Dedifferentiated amniotic fluid mesenchymal stem cell (primary cell): ENCODE data around the gene AVL9.
A peak's percentile ranks its signal among the peaks of the same experiment; 100 is the strongest.

Experiments
- DNase-seq: peaks from one replicate; pipeline ENCODE4 v3.0.0-alpha.2; 2016; ENCODE audit errors: extremely low spot score

The AVL9 gene

DNA sequence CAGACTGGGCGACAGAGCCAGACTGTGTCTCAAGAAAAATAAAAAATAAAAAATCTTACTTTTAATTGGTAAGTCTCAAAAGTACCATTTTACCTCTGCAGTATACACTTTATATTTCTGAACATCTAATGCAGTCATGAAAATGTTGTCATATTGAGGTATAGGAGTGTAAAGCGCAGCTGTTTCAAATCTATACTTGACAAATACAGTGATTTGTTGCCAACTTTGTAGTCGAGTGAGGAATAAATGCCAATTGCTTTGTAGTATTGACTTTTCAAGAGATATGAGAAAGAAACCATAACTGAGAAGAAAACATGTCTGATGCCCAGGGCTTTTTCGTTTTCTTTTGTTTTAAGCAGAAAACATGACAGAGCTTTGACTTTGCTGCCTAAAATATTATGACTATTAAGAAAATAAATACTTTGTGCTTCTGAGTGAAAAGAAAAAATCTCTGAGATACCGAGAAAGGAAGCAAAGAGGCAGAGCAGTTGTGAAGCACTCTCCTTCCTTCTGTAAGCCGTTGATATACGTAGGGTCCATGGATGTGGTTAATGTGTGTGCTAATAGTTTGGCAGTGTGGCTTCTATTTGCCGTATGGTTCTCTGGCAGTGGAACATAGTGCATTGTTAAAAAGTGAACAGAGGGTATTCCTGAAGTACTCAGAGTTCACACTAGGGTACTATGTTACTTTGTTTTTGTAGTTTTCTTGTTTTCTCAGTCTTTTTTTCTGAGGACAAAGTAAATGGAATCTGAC lies 38.2 kb downstream of the AVL9 start:
- DNase-seq: no peak

DNA sequence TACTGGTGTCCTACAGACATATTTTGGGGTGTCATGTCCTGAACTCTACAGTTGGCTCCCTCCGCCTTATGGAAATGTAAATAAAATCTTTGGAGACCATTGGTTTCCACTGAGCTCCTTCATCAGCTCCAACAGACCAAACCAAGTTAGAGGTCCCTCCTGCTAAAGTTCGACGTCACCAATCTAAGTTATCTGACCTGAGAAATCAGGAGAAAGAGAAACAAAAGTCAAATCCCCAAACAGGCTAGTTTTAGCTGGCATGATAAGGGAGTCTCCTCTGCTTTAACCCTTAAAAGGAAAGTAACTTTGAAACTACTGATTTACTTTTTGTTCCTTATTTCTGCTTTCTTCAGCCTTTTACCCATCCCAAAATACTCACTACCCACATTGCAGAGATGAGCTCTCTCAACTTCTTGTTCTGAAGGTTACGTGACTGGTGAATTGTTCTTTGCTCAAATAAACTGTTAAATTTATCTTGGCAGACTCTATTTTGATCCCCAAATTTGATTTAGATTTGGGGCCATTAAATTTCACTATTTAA lies 39.9 kb downstream of the AVL9 start:
- no peak for DNase-seq

DNA sequence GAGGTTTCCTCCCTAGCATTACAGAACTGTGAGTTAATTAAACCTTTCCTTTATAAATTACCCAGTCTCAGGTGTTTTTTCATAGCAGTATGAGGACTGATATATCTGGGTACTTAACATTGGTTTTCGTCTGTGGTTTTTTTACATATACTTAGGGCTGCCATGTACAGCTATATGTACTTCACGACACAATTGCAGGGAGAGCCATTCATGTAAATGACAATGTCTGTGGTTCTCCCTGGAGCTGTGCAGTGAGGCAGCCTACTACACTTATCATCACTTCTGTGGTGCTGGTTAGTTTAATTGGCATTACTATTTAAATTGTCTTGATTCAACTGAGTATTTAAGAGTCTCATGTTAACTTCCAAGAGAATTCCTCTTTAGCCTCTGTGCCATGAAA lies 40.7 kb downstream of the AVL9 start:
- no peak for DNase-seq

DNA sequence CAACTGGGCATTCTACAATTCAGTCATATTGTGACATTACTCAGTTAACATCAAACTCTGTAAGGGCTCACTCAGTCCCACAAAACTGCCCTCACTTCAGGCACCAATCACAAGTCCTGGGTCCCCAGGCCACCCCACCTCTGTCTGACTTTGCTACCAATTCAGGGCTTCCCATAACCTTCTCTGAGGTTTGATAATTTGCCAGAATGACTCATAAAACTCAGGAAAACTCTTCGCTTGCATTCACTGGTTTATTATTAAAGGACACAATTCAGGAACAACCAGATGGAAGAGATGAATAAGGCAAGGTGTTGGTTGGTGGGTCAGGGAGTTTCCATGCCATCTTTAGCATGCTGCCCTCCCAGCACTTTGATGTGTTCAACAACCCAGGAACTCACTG lies 41.3 kb downstream of the AVL9 start:
- DNase-seq: no peak

DNA sequence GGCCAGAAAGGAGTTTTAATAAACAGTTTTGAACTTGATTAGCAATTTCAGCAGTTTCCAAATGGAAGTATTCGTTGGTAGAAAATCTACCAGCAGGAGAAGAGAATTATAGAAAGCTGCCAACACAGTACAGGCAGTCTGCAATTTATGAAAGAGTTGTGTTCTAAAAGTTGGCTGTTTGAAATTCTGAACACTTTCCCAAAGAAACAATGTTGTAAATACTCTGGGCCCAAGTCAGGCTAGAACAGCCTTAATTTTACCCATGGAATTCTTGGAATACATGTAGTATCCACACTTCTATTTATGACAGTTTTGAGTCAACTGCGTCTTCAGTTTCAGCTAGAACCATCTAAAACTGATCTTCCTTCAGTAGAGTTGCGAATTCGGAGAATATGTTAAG lies 42.5 kb downstream of the AVL9 start:
- no peak for DNase-seq

DNA sequence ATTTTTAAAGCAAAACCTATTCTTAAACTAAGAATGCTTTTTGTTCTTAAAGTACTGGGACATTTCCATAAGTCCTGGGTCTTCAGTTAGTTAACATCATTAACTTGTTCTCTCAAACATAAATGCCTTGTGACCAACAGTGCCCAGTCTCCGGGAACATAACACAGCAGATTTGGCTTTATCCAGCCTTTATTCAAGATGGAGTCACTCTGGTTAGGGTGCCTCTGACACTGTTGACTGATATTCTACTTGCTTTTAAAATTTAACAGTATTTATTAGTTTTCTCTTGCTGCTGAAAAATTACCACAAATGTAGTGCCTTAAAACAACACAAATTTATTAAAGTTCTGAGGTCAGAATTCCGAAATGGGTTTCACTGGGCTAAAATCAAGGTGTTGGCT lies 44.1 kb downstream of the AVL9 start:
- no peak for DNase-seq

DNA sequence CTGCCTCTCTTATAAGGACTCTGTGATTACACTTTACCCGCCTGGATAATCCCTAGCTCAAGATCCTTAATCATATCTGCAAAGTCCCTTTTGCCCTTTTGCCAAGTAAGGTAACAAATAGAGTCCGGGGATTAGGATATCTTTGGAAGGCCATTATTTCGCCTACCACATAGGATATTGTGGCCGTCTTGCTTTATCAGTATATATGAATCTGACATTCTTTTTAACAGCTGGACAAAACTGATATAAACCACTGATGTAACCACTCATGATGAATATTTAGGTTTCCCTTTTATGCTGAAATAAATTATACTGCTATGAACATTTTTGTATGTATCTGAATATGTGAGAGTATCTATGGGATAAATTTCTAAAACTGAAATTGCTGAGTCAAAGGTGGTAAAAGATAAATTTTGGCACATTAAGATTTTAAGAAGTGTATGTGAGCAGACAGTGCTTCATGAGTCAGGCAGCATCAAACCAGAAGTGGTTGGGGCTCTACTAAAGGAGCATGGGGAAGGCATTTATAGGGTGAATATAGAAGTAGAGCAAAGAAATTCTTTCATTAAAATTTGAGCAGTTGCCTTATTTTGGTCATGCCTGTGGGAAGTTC lies 44.7 kb downstream of the AVL9 start:
- DNase-seq: no peak

DNA sequence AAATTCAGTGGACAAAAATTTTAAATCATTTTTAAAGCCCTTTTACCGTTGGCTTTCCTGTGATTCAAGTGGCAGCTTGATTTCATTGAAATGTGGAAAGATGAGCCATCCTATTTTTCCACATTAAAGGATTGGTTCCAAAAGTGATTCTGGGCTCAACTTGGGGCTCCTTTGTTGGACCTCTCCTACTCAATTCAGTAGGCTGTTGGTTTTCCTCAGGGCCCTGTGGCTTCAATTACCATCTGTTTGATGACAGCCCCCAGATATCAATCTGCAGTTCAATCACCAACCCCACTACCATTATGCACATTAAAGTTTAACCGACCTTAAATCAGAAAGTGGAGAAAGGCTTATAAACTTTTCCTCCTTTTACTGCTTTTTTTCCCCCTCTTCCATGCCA lies 47.3 kb downstream of the AVL9 start:
- DNase-seq: no peak

DNA sequence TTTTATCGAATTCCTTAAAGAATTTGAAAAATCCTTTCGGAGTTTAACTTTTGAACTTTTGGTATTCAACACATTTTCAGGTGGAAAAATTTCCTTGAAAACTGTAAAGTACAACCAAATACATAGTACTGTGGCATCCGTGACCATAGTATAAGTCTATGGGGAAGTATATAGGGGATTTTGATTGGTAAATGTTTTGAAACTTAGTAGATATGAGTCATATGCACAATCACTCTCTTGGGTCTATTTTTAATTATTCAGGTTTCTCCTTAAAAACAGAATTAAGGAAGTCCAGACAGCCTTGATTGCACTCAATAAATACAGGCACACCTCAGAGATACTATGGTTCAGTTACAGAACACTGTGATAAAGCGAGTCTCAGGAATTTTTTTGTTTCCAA lies 64.2 kb downstream of the AVL9 start:
- DNase-seq: no peak

DNA sequence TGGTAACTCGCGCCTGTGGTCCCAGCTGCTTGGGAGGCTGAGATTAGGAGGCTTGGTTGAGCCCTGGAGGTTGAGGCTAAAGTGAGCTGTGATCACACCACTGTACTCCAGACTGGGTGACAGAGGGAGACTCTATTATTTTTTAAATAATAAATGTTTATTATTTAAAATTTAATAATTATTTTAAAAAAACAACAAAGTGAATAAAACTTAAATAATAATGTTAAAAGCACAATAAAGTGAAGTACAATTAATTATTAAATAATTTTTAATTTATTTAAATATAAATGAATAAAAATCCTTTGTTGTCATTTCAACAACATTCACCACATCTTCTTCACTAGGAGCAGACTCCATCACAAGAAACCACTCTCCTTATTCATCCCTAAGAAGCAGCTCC lies 64.8 kb downstream of the AVL9 start:
- no peak for DNase-seq

DNA sequence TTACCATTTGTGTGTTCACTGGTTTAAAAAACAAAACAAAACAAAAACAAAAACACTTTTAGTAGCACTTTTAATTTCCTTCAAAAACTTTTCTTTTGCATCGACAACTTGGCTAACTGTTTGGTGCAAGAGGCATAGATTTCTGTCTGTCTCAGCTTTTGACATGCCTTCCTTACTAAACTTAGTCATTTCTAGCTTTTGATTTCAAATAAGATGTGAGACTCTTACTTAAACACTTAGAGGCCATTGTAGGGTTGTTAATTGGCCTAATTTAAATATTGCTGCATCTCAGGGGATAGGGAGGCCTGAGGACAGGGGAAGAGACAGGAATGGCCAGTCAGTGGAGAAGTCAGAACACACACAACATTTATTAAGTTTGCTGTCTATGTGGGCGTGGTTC lies 66.3 kb downstream of the AVL9 start:
- no peak for DNase-seq

DNA sequence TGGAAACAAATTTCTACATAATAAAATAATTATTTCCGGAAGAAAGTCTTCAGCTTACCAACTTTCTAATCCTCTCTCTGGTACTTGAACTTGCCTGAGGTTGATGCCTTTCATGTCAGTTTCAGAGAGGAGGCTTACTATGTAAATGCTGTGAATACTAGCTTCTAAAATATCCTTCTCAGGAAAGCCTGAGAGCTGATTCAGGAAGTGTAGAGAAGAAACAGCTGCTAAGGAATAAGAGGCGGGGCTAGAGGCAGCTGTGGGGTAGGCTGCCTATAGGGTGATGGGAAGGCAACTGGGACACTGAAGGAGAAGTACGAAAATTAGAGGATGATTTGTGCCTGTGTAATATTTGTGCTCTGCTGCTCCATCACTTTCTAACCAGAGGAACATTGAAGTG lies 69.3 kb downstream of the AVL9 start:
- no peak for DNase-seq

DNA sequence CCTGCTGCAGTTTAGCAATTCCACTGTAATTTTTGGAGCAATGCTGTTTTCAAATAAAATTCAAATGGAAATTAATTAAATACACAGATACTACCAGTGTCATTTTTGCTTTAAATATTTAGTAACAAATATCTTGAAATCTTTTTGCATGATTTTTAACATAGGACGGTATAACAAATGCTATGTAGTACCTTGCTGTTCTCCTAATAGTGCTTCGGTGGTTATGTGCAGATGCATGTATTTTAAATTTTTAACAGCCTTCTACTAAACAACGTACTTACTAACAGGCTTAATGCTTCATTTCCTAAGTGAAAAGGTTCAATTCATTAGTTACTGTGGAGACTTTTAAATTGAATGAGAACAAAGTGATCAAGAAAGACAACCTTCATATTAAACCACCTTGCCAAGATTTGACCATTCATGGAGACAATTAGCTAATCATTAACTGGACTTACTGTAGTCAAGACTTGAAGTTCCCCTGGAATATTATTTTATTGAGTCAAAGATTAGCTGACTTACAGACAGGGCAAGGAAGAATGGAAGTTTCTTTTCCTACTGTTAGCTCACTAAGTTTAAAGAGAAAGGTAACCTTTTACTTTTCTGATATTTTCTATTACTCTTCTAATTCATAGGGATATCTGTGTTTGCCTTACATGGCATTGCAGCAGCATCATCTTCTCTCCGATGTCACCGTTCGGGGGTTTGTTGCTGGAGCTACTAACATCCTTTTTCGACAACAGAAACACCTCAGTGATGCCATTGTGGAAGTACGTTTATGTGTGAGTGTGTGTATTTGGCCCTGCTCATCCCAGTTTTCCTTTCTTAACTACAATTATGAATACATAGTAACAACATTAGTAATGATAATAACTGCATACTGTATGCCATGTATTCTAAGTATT lies 74.3 kb downstream of the AVL9 start:
- no peak for DNase-seq

DNA sequence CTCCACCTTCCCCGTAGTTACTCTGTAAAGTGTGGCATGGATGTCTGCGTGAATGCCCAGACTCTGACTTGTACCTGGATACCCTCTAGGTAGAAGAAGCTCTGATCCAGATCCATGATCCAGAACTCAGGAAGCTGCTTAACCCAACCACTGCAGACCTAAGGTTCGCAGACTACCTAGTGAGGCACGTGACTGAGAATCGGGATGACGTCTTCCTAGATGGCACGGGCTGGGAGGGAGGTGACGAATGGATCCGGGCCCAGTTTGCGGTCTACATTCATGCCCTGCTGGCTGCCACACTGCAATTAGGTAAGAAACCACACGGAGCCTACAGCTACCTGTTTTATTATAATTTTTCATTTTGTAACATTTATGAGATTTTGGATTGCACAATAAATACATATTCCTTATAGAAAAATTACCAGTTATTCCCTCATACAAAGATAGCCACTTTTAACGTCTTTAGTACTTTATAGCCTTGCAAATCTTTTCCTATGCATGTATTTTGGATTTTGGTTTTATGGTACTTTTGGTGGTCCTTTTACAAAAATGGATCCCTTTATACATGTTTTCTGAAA lies 77.9 kb downstream of the AVL9 start:
- DNase-seq: no peak

DNA sequence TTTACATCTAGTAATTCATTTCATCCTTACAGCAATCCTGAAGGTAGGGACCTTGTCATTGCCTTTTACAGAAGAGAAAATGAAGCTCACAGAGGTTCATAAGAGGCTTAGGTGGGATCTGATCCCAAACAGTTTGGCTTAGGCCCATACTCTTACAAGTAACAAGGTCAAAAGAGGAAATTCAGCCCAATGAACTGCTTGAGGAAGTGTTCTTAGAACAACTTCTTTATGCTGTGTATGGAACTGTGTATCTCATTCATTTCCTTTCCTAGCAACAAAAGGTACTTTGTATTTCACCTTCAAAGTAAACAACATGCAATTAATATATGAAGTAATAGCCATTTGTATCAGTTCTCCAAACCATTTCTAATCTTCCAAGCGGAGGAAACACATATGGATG lies 79.3 kb downstream of the AVL9 start:
- no peak for DNase-seq

DNA sequence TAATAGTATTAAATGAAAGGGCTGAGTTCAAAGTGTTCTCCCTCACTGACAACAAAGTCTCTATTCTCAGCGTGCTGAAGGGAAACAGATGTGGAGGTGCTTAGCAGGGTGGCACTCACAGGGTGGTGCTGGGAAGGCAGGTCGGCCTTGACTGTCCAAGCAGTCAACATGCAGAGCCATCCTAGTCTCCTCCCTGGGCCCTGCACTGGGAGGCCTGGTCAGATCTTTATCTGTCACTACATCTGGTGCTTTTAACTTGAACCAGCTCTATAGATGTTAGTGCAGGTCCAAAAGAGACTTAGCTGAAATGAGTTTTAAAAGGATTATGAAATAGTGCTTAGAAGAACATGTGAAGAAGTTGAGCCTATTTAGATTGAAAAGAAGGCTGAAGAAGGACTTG lies 82.1 kb downstream of the AVL9 start:
- no peak for DNase-seq

DNA sequence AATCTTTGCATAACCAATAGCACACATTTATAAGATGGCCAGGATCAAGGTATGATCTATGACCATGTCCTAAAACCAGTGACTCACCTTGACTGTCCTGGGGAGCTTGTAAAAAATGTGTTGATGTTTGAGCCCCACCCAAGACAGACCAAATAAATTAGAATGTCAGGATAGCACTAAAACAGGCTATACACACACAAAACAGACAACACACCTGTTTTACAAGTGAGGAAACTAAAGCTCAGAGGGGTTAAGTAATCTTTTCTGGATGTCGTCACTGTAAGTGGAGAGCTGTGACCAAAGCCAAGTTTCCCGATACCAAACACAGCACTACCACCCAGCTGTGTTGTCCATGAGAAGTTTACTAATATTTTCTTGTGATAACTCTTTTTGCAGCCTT lies 84.5 kb downstream of the AVL9 start:
- no peak for DNase-seq

DNA sequence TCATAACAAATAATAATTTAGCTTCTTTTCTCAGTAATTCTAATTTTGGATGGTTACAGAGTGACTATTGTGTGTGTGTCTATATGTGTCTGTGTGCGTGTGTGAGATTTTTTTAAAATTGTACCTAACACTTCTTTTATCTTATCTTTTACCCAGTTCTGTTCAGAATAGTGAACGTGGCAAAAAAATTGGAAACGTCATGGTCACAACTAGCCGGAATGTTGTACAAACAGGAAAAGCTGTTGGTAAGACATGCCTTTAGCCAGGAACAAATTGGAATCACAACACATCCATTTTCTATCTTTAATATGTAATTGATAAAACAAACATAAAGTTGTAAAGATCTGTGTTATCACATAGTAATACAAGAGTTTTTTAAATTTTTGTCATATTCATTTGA lies 85.4 kb downstream of the AVL9 start:
- no peak for DNase-seq

DNA sequence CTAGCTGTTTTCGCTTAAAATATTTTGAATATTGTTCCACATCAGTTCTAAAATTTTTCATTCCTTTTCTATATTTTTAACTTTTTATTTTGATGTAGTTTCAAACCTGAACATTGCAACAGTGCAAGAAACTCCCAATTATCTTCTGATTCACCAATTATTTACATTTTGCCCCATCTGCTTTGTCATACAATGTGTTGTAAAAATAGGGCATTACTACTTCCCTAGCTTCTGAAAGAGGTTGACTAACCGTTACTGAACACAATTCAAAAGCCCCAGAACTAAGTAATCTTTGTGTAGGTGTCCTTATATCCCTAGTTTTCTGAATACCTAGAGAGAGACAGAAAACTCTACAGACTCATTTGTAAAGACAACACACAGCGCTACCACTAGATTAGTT lies 86.7 kb downstream of the AVL9 start:
- no peak for DNase-seq

DNA sequence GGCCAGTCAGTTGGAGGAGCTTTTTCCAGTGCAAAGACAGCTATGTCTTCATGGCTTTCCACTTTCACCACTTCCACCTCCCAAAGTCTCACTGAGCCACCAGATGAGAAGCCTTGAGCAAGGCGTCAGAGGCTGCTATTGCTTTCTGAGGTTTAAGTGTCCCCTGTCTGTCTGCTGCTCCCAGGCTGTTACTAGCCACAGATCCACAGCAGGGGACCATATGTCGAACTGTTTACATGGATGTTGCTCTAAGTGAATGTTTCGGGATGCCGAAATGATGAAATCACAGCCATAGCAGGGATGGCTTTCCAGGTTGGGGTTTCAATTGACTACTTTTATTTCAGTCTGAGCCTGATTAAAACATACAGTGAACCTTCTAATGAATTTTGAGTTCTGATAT lies 88.5 kb downstream of the AVL9 start:
- DNase-seq: no peak

DNA sequence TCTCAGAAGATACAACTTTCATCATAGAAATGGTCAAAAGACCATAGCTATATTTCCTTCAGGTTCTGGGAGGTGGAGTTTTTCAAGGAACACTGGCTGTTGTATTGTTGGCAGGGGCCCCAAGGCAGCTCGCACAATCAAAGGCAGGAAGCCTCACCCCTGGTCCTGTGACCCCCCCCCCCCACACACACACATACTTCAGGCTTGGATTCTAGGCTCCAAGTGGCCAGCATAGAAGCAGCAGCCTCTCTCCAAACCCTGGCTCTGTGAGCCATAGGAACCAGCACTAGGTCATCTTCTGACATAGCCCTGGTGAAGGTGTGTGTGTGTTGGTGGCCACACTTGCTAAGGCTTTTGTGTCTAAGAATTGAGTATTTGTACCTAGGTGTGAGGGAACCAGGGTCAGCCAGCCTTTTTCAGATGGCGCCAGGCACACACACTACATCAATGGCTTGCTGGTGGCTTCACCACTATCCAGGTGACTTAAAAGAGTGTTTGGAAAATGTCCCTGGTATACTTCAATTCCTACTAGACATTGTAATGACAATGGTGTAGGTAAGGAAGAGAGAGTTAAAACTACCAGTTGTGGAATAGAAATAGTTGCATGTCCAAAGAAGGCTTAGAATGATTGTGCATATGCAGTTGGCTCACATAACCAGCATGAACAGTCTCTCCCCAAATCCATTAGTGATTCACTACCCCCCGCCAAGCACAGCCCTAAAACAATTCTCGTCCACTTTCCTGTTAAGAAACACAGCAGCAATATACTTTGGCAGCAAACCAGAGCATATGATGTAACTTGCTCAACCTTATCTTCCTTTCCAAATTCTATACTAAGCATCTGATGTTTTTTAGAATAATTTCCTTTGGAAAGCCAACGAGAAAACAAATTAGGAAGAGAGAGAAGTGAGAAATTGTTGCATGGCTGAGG lies 91.3 kb downstream of the AVL9 start:
- DNase-seq: peak; percentile 63
